MM.1S (cell line): Measurements from ENCODE around the gene CCDC148.

Experiments
- DNase-seq: peaks from one replicate; pipeline ENCODE4 v3.0.0-alpha.2; 2015
- H2AFZ ChIP-seq: fragments of 300-600 bp; sonication (generic); 2 replicates; pipeline ENCODE4 v1.6.0; 2016; ENCODE audit warnings: antibody characterized with exemption, low read length
- H3F3A ChIP-seq: fragments of 300-600 bp; sonication (generic); 2 replicates; pipeline ENCODE4 v1.6.1; 2016; ENCODE audit warnings: mild to moderate bottlenecking, antibody characterized with exemption, low read length, moderate library complexity, mixed read lengths; ENCODE audit not compliant: insufficient read depth
- H3K27ac ChIP-seq: fragments of 300-600 bp; sonication (generic); 2 replicates; pipeline ENCODE4 v1.5.1; 2016; ENCODE audit warnings: mild to moderate bottlenecking, low read length
- H3K27me3 ChIP-seq: fragments of 300-600 bp; sonication (generic); replicated peaks from 2 replicates; pipeline ENCODE4 v1.6.0; 2016; ENCODE audit warnings: low read length; ENCODE audit not compliant: insufficient read depth
- H3K36me3 ChIP-seq: fragments of 300-600 bp; sonication (generic); replicated peaks from 2 replicates; pipeline ENCODE4 v1.6.1; 2016; ENCODE audit warnings: mild to moderate bottlenecking, low read length, mixed read lengths; ENCODE audit not compliant: insufficient read depth
- H3K4me1 ChIP-seq: fragments of 300-600 bp; sonication (generic); 2 replicates; pipeline ENCODE4 v1.6.1; 2016; ENCODE audit warnings: low read length, mixed read lengths
- H3K4me2 ChIP-seq: fragments of 300-600 bp; sonication (generic); 2 replicates; pipeline ENCODE4 v1.6.0; 2016; ENCODE audit warnings: low read depth, low read length
- H3K4me3 ChIP-seq: fragments of 300-600 bp; sonication (generic); 2 replicates; pipeline ENCODE4 v1.5.1; 2016; ENCODE audit warnings: low read length, mixed read lengths
- H3K79me2 ChIP-seq: fragments of 300-600 bp; sonication (generic); 2 replicates; pipeline ENCODE4 v1.6.1; 2016; ENCODE audit warnings: mixed run types, low read length, mixed read lengths
- H3K9ac ChIP-seq: fragments of 300-600 bp; sonication (generic); 2 replicates; pipeline ENCODE4 v1.6.1; 2016; ENCODE audit warnings: low read length, mixed read lengths
- H3K9me2 ChIP-seq: fragments of 300-600 bp; sonication (generic); replicated peaks from 2 replicates; pipeline ENCODE4 v1.6.1; 2016; ENCODE audit warnings: mild to moderate bottlenecking, low read length, mixed read lengths; ENCODE audit not compliant: insufficient read depth
- H3K9me3 ChIP-seq: fragments of 300-600 bp; sonication (generic); replicated peaks from 2 replicates; pipeline ENCODE4 v1.6.1; 2016; ENCODE audit warnings: mild to moderate bottlenecking, low read length, mixed read lengths; ENCODE audit not compliant: insufficient read depth
- H4K20me1 ChIP-seq: fragments of 300-600 bp; sonication (generic); 2 replicates; pipeline ENCODE4 v1.6.1; 2016; ENCODE audit warnings: mild to moderate bottlenecking, low read length, moderate library complexity, mixed read lengths; ENCODE audit not compliant: insufficient read depth
- CTCF ChIP-seq: fragments of 300-600 bp; sonication (generic); IDR thresholded peaks from 2 replicates; pipeline ENCODE4 v1.5.1; 2016; ENCODE audit warnings: antibody characterized with exemption, low read length, mixed read lengths
- EZH2 ChIP-seq: fragments of 300-600 bp; sonication (generic); optimal IDR thresholded peaks from 2 replicates; pipeline ENCODE3; 2017; ENCODE audit warnings: low read depth, mild to moderate bottlenecking, antibody characterized with exemption, low read length, mixed read lengths
- EZH2phosphoT487 ChIP-seq: fragments of 300-600 bp; sonication (generic); IDR thresholded peaks from 2 replicates; pipeline ENCODE4 v1.6.1; 2018; ENCODE audit warnings: antibody characterized with exemption, low read length

Gene CCDC148

GRCh38 chr2:158255257-158255656, 201.3 kb downstream of the CCDC148 start:
- Histone ChIP-seq H2AFZ (no peak overlapping the region), H3K4me1 (no peaks in the 10 kb centered on the region), H3K9ac (no peak overlapping the region), H3K36me3 (no peaks in the 10 kb centered on the region), H3K27me3 (no peaks in the 10 kb centered on the region), H3F3A (no peaks in the 10 kb centered on the region), H3K4me3 (no peak overlapping the region), H3K27ac (no peak overlapping the region), H3K9me3 (no peaks in the 10 kb centered on the region), H3K79me2 (no peaks in the 10 kb centered on the region), H3K9me2 (no peaks in the 10 kb centered on the region), H4K20me1 (no peaks in the 10 kb centered on the region), H3K4me2 (no peak overlapping the region)
- no peak for TF ChIP-seq CTCF
- TF ChIP-seq EZH2phosphoT487: no peak
- TF ChIP-seq EZH2: no peak
- DNase-seq: no peak

GRCh38 chr2:158253170-158253569, 203.4 kb downstream of the CCDC148 start:
- H3K27ac ChIP-seq: no peak overlapping the region
- no peaks in the 10 kb centered on the region for H3K36me3 ChIP-seq
- H3K4me1 ChIP-seq: no peaks in the 10 kb centered on the region
- no peak overlapping the region for H3K9ac ChIP-seq
- no peak overlapping the region for H3K4me2 ChIP-seq
- H3K9me3 ChIP-seq: no peaks in the 10 kb centered on the region
- no peak overlapping the region for H2AFZ ChIP-seq
- no peaks in the 10 kb centered on the region for H3K27me3 ChIP-seq
- no peaks in the 10 kb centered on the region for H3K9me2 ChIP-seq
- no peak overlapping the region for H3K4me3 ChIP-seq
- TF ChIP-seq CTCF: no peak
- no peak for TF ChIP-seq EZH2phosphoT487
- no peak for TF ChIP-seq EZH2
- no peaks in the 10 kb centered on the region for H3F3A ChIP-seq
- no peak for DNase-seq
- no peaks in the 10 kb centered on the region for H3K79me2 ChIP-seq
- H4K20me1 ChIP-seq: no peaks in the 10 kb centered on the region

GRCh38 chr2:158251356-158251755, 205.2 kb downstream of the CCDC148 start:
- H4K20me1 ChIP-seq: no peaks in the 10 kb centered on the region
- H3K4me2 ChIP-seq: no peak overlapping the region
- H3K27me3 ChIP-seq: no peaks in the 10 kb centered on the region
- H3K36me3 ChIP-seq: no peaks in the 10 kb centered on the region
- no peak overlapping the region for H3K4me3 ChIP-seq
- no peaks in the 10 kb centered on the region for H3K9me2 ChIP-seq
- no peak overlapping the region for H3K27ac ChIP-seq
- DNase-seq: no peak
- H3K9ac ChIP-seq: no peak overlapping the region
- H3K4me1 ChIP-seq: no peaks in the 10 kb centered on the region
- H3K9me3 ChIP-seq: no peaks in the 10 kb centered on the region
- H3K79me2 ChIP-seq: no peaks in the 10 kb centered on the region
- TF ChIP-seq EZH2phosphoT487: no peak
- TF ChIP-seq EZH2: no peak
- no peaks in the 10 kb centered on the region for H3F3A ChIP-seq
- H2AFZ ChIP-seq: no peak overlapping the region

GRCh38 chr2:158243392-158243791, 213.2 kb downstream of the CCDC148 start:
- no peak overlapping the region for H2AFZ ChIP-seq
- no peaks in the 10 kb centered on the region for H4K20me1 ChIP-seq
- TF ChIP-seq CTCF (no peak), EZH2 (no peak), EZH2phosphoT487 (no peak)

More at GRCh38 chr2:158243392-158243791, 213.2 kb downstream of the CCDC148 start:
- H3K4me2 ChIP-seq: no peak overlapping the region
- H3K9me3 ChIP-seq: no peaks in the 10 kb centered on the region
- no peak overlapping the region for H3K4me3 ChIP-seq
- H3K36me3 ChIP-seq: no peaks in the 10 kb centered on the region
- H3K9me2 ChIP-seq: no peaks in the 10 kb centered on the region
- no peak overlapping the region for H3K9ac ChIP-seq
- H3K27me3 ChIP-seq: no peaks in the 10 kb centered on the region
- no peaks in the 10 kb centered on the region for H3K4me1 ChIP-seq
- no peaks in the 10 kb centered on the region for H3F3A ChIP-seq
- no peaks in the 10 kb centered on the region for H3K79me2 ChIP-seq
- H3K27ac ChIP-seq: no peak overlapping the region
- no peak for DNase-seq
